ENCODE results near the gene ALPL. TPM values are rescaled to one million over a fixed set of nuclear protein-coding genes. Genes with fewer than 3 reads are reported as not detected.
"Not testable (repeated sequence)": the region's sequence is repeated elsewhere in the genome, so short reads cannot be mapped to it uniquely, and the experiment has no call there.

ALPL gene
- total RNA-seq, 1 donor from 2014 or later = 11.7 TPM

GRCh38 chr1:21563971-21564370, 54.7 kb downstream of the ALPL start:
- no peak for TF ChIP-seq CTCF (IDR thresholded peaks at IDR 0.05; ENCODE audit: unreplicated experiment)
- Mint-ChIP-seq H3K27ac (ENCODE audit: unreplicated experiment) (no peak overlapping the region), H3K36me3 (ENCODE audit: low read depth, unreplicated experiment) (no peaks in the 10 kb centered on the region), H3K27me3 (ENCODE audit: unreplicated experiment) (peaks cover 4% of the 10 kb centered on the region), H3K4me1 (ENCODE audit: unreplicated experiment) (no peaks in the 10 kb centered on the region), H3K4me3 (ENCODE audit: unreplicated experiment) (no peak overlapping the region), H3K9me3 (ENCODE audit: unreplicated experiment) (no peaks in the 10 kb centered on the region)
- DNase-seq (ENCODE audit: low spot score) = no peak

GRCh38 chr1:21564521-21565095, 55.4 kb downstream of the ALPL start:
- H3K4me1 Mint-ChIP-seq (ENCODE audit: unreplicated experiment) = no peaks in the 10 kb centered on the region
- H3K27me3 Mint-ChIP-seq (ENCODE audit: unreplicated experiment) = no peaks in the 10 kb centered on the region
- H3K36me3 Mint-ChIP-seq (ENCODE audit: low read depth, unreplicated experiment) = no peaks in the 10 kb centered on the region
- TF ChIP-seq CTCF (IDR thresholded peaks at IDR 0.05; ENCODE audit: unreplicated experiment) = no peak
- H3K27ac Mint-ChIP-seq (ENCODE audit: unreplicated experiment) = no peak overlapping the region
- no peak overlapping the region for H3K4me3 Mint-ChIP-seq (ENCODE audit: unreplicated experiment)
- DNase-seq (ENCODE audit: low spot score) = no peak
- H3K9me3 Mint-ChIP-seq (ENCODE audit: unreplicated experiment) = no peaks in the 10 kb centered on the region

GRCh38 chr1:21565285-21565684, 56.1 kb downstream of the ALPL start:
- Mint-ChIP-seq H3K4me3 (ENCODE audit: unreplicated experiment) (no peak overlapping the region), H3K36me3 (ENCODE audit: low read depth, unreplicated experiment) (no peaks in the 10 kb centered on the region), H3K9me3 (ENCODE audit: unreplicated experiment) (no peaks in the 10 kb centered on the region), H3K27ac (ENCODE audit: unreplicated experiment) (no peak overlapping the region), H3K4me1 (ENCODE audit: unreplicated experiment) (no peaks in the 10 kb centered on the region), H3K27me3 (ENCODE audit: unreplicated experiment) (no peaks in the 10 kb centered on the region)
- DNase-seq (ENCODE audit: low spot score) = no peak
- no peak for TF ChIP-seq CTCF (IDR thresholded peaks at IDR 0.05; ENCODE audit: unreplicated experiment)

- not testable (repeated sequence) for H3K27me3 Mint-ChIP-seq (ENCODE audit: unreplicated experiment); H3K9me3 Mint-ChIP-seq (ENCODE audit: unreplicated experiment); H3K4me1 Mint-ChIP-seq (ENCODE audit: unreplicated experiment); DNase-seq (ENCODE audit: low spot score); H3K27ac Mint-ChIP-seq (ENCODE audit: unreplicated experiment); H3K4me3 Mint-ChIP-seq (ENCODE audit: unreplicated experiment); H3K36me3 Mint-ChIP-seq (ENCODE audit: low read depth, unreplicated experiment)
These were observed 57.1 kb downstream of the ALPL start for GRCh38 chr1:21566361-21566760.

GRCh38 chr1:21567241-21568005, 58.2 kb downstream of the ALPL start:
- no peaks in the 10 kb centered on the region for H3K27me3 Mint-ChIP-seq (ENCODE audit: unreplicated experiment)
- H3K27ac Mint-ChIP-seq (ENCODE audit: unreplicated experiment) = no peak overlapping the region
- no peaks in the 10 kb centered on the region for H3K4me1 Mint-ChIP-seq (ENCODE audit: unreplicated experiment)
- H3K4me3 Mint-ChIP-seq (ENCODE audit: unreplicated experiment) = no peak overlapping the region
- TF ChIP-seq CTCF (IDR thresholded peaks at IDR 0.05; ENCODE audit: unreplicated experiment) = no peak
- no peaks in the 10 kb centered on the region for H3K36me3 Mint-ChIP-seq (ENCODE audit: low read depth, unreplicated experiment)
- H3K9me3 Mint-ChIP-seq (ENCODE audit: unreplicated experiment) = no peaks in the 10 kb centered on the region
- DNase-seq (ENCODE audit: low spot score) = no peak
